Posterior vena cava (tissue), 2 donors: Measurements from ENCODE around the gene ZACN. TPM values are rescaled to one million over a fixed set of nuclear protein-coding genes. Genes with fewer than 3 reads are reported as not detected.
A peak's percentile ranks its signal among the peaks of the same experiment; 100 is the strongest.
"Not testable (repeated sequence)": the region's sequence is repeated elsewhere in the genome, so short reads cannot be mapped to it uniquely, and the experiment has no call there.

Experiments
- DNase-seq: peaks from one replicate; pipeline ENCODE4 v3.0.0-alpha.2; 2020; ENCODE audit warnings: low spot score
- intact Hi-C, 2 donors: fragments of 100-400 bp; cut with DNase I; formaldehyde crosslinking; loops; one replicate each; pipeline versions ENCODE4 v1.14.1 to v1.14.2; 2022 to 2023
- total RNA-seq, 2 donors: library from RNA; stranded (reverse); fragmentation: NEBNext Ultra II Directional; extraction: Animal tissue kit (Norgen Biotek cat#: 25700); gene quantifications; one replicate each; pipeline ENCODE4 v1.2.1, GENCODE V29; 2021
- donor health status: DM: yes; HTN: yes; CAD: no.
- donor health status: DM: yes; HTN: yes; CAD: no.

The ZACN gene
- total RNA-seq, 2 donors from 2014 or later: not detected

GRCh38 chr17:76078370-76078769 lies 612 bp upstream of the ZACN start:
- DNase-seq, intact Hi-C loops: not testable (repeated sequence)

GRCh38 chr17:76079535-76079955 lies 563 bp downstream of the ZACN start:
- DNase-seq: peak; percentile 58
- intact Hi-C loops: no loop called here

GRCh38 chr17:76079956-76080767 lies 1.2 kb downstream of the ZACN start:
- peak; percentile 77 for DNase-seq
- intact Hi-C loops: no loop called here

GRCh38 chr17:76080768-76081287 lies 1.8 kb downstream of the ZACN start:
- intact Hi-C loops: no loop called here
- no peak for DNase-seq

- peak; percentile 65 for DNase-seq
- intact Hi-C loops: no loop called here
Observed at GRCh38 chr17:76081295-76082210, 2.6 kb downstream of the ZACN start.

- DNase-seq: peak; percentile 78
- intact Hi-C loops: no loop called here
Observed at GRCh38 chr17:76082326-76083251, 3.6 kb downstream of the ZACN start.

GRCh38 chr17:76083536-76084182 lies 4.7 kb downstream of the ZACN start:
- intact Hi-C loops: no loop called here
- DNase-seq: peak; percentile 79

GRCh38 chr17:76085066-76085730 lies 6.2 kb downstream of the ZACN start:
- DNase-seq: peak; percentile 76
- intact Hi-C loops: no loop called here

- intact Hi-C loops: no loop called here
- DNase-seq: peak; percentile 70
Observed at GRCh38 chr17:76085731-76086366, 6.9 kb downstream of the ZACN start.

- intact Hi-C loops: no loop called here
- peak; percentile 75 for DNase-seq
Observed at GRCh38 chr17:76086384-76086783, 7.4 kb downstream of the ZACN start.

- intact Hi-C loops: no loop called here
- DNase-seq: peak; percentile 70
Observed at GRCh38 chr17:76087531-76087930, 8.5 kb downstream of the ZACN start.

- DNase-seq: peak; percentile 46
- intact Hi-C loops: no loop called here
Observed at GRCh38 chr17:76088041-76088867, 9.3 kb downstream of the ZACN start.

- intact Hi-C loops: no loop called here
- no peak for DNase-seq
Observed at GRCh38 chr17:76088868-76089576, 10.0 kb downstream of the ZACN start.

GRCh38 chr17:76089680-76090516 lies 10.9 kb downstream of the ZACN start:
- intact Hi-C loops: no loop called here
- peak; percentile 57 for DNase-seq

- DNase-seq: peak; percentile 78
- intact Hi-C loops: no loop called here
Observed at GRCh38 chr17:76090517-76091129, 11.6 kb downstream of the ZACN start.
